Neural cell (in vitro differentiated cells): ENCODE results near the gene ADRA2B. TPM values are rescaled to one million over a fixed set of nuclear protein-coding genes. Genes with fewer than 3 reads are reported as not detected.

Source experiments
- H2AFZ ChIP-seq: fragments of 200-600, 300-800 bp; sonication (generic), shearing (Covaris generic); 2 replicates; pipeline ENCODE4 v1.6.0; 2014; ENCODE audit warnings: low read depth, mild to moderate bottlenecking, antibody characterized with exemption, low read length, moderate library complexity
- H3F3A ChIP-seq: fragments of 200-600 bp; shearing (Covaris generic); 2 replicates; pipeline ENCODE4 v1.6.1; 2016; ENCODE audit warnings: mild to moderate bottlenecking, moderate library complexity, mixed read lengths, antibody characterized with exemption, low read length; ENCODE audit not compliant: insufficient read depth, poor library complexity, severe bottlenecking
- H3K27ac ChIP-seq: fragments of 200-600, 300-800 bp; sonication (generic), shearing (Covaris generic); 2 replicates; pipeline ENCODE4 v1.5.1; 2014; ENCODE audit warnings: mild to moderate bottlenecking, low read length, moderate library complexity
- H3K27me3 ChIP-seq: fragments of 300-800, 200-600 bp; sonication (generic), shearing (Covaris generic); 2 replicates; pipeline ENCODE4 v1.6.0; 2014; ENCODE audit warnings: mild to moderate bottlenecking, low read depth, low read length, moderate library complexity; ENCODE audit not compliant: insufficient read depth
- H3K36me3 ChIP-seq: fragments of 300-800, 200-600 bp; sonication (generic), shearing (Covaris generic); 2 replicates; pipeline ENCODE4 v1.5.1; 2014; ENCODE audit warnings: mild to moderate bottlenecking, antibody characterized with exemption, low read length, moderate library complexity; ENCODE audit not compliant: insufficient read depth
- H3K4me2 ChIP-seq: fragments of 300-800, 200-600 bp; sonication (generic), shearing (Covaris generic); 2 replicates; pipeline ENCODE4 v1.6.0; 2014; ENCODE audit warnings: mild to moderate bottlenecking, low read length
- H3K4me3 ChIP-seq: fragments of 300-800, 200-600 bp; sonication (generic), shearing (Covaris generic); 2 replicates; pipeline ENCODE4 v1.5.1; 2014; ENCODE audit warnings: mild to moderate bottlenecking, low read length, moderate library complexity
- H3K79me2 ChIP-seq: fragments of 200-600 bp; shearing (Covaris generic); replicated peaks from 2 replicates; pipeline ENCODE4 v1.6.0; 2014; ENCODE audit warnings: mild to moderate bottlenecking, low read length, moderate library complexity; ENCODE audit not compliant: insufficient read depth
- H3K9ac ChIP-seq: fragments of 300-800, 200-600 bp; sonication (generic), shearing (Covaris generic); 2 replicates; pipeline ENCODE4 v1.6.1; 2016; ENCODE audit warnings: mild to moderate bottlenecking, low read length, mixed read lengths
- H3K9me2 ChIP-seq: fragments of 200-600 bp; shearing (Covaris generic); 2 replicates; pipeline ENCODE4 v1.6.1; 2016; ENCODE audit warnings: mild to moderate bottlenecking, low read length, mixed read lengths; ENCODE audit not compliant: insufficient read depth
- H3K9me3 ChIP-seq: fragments of 200-600, 300-800 bp; sonication (generic), shearing (Covaris generic); 2 replicates; pipeline ENCODE4 v1.6.1; 2016; ENCODE audit warnings: mild to moderate bottlenecking, mixed run types, low read length, moderate library complexity, mixed read lengths
- H4K20me1 ChIP-seq: fragments of 200-600 bp; shearing (Covaris generic); 2 replicates; pipeline ENCODE4 v1.6.1; 2016; ENCODE audit warnings: mild to moderate bottlenecking, mixed run types; ENCODE audit not compliant: insufficient read depth
- EP300 ChIP-seq: fragments of 450-650 bp; conservative IDR thresholded peaks from 2 replicates; pipeline ENCODE4 v1.6.1; 2014; ENCODE audit warnings: antibody characterized with exemption, mild to moderate bottlenecking, moderate library complexity; ENCODE audit not compliant: poor library complexity, severe bottlenecking
- EZH2 ChIP-seq: fragments of 200-600, 300-800 bp; shearing (Covaris generic), sonication (generic); IDR thresholded peaks from 2 replicates; pipeline ENCODE4 v1.6.1; 2014; ENCODE audit warnings: antibody characterized with exemption, low read length, borderline replicate concordance, mild to moderate bottlenecking; ENCODE audit not compliant: insufficient read depth, poor library complexity, severe bottlenecking
- MXI1 ChIP-seq: fragments of 450-650 bp; conservative IDR thresholded peaks from 2 replicates; pipeline ENCODE4 v1.6.1; 2014; ENCODE audit warnings: antibody characterized with exemption, mild to moderate bottlenecking; ENCODE audit not compliant: poor library complexity, severe bottlenecking
- POLR2AphosphoS5 ChIP-seq: IDR thresholded peaks from 2 replicates; pipeline ENCODE4 v1.6.1; 2012
- RAD21 ChIP-seq: fragments of 450-650 bp; conservative IDR thresholded peaks from 2 replicates; pipeline ENCODE4 v1.6.1; 2014; ENCODE audit warnings: antibody characterized with exemption, mild to moderate bottlenecking, moderate library complexity
- SMC3 ChIP-seq: fragments of 450-650 bp; conservative IDR thresholded peaks from 2 replicates; pipeline ENCODE4 v1.6.1; 2014; ENCODE audit warnings: antibody characterized with exemption, mild to moderate bottlenecking, moderate library complexity; ENCODE audit not compliant: poor library complexity
- TAF1 ChIP-seq: IDR thresholded peaks from 2 replicates; pipeline ENCODE4 v1.6.1; 2012; ENCODE audit warnings: low read depth
- polyA plus RNA-seq: library from polyadenylated mRNA; depleted of rRNA; stranded (reverse); fragments of >200 nt; gene quantifications from 2 replicates; pipeline ENCODE4 v1.2.3, GENCODE V29; 2014
- TF ChIP-seq, protein P1 (sequence below): IDR thresholded peaks from 2 replicates; pipeline ENCODE4 v1.6.1; 2012; ENCODE audit warnings: borderline replicate concordance
- TF ChIP-seq, protein P2 (sequence below): fragments of 450-650 bp; IDR thresholded peaks from 2 replicates; pipeline ENCODE4 v1.5.1; 2014; ENCODE audit warnings: antibody characterized with exemption, mild to moderate bottlenecking, moderate library complexity; ENCODE audit not compliant: poor library complexity, severe bottlenecking

Gene ADRA2B
- polyA plus RNA-seq, 1 donor from 2014 or later: not detected

DNA sequence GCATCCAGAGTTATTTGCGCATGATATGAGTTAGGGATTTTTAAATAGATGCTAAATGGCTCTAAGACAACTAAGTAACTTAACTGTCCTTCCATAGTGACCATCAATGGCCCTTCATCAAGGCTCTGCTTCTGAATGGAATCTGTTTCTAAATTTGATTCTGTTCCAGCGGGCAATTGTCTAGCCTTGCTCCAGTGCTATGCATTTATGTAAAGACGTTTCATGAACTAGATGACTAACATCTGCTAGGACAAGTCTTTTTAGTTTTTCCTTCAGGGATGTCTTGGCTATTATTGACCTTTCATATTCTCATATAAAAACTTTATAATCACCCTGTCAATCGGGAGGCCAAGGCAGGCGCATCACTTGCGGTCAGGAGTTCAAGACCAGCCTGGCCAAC, 12.1 kb upstream of the ADRA2B start:
- Histone ChIP-seq H3K4me2 (no peak overlapping the region), H3K79me2 (no peaks in the 10 kb centered on the region), H2AFZ (no peak overlapping the region), H3K9ac (no peak overlapping the region), H3K9me3 (no peaks in the 10 kb centered on the region), H3K36me3 (no peaks in the 10 kb centered on the region), H3K4me3 (no peak overlapping the region), H3K27me3 (no peaks in the 10 kb centered on the region), H3K9me2 (no peaks in the 10 kb centered on the region), H3K27ac (no peak overlapping the region), H4K20me1 (no peaks in the 10 kb centered on the region), H3F3A (no peaks in the 10 kb centered on the region)
- no peak for TF ChIP-seq EZH2

DNA sequence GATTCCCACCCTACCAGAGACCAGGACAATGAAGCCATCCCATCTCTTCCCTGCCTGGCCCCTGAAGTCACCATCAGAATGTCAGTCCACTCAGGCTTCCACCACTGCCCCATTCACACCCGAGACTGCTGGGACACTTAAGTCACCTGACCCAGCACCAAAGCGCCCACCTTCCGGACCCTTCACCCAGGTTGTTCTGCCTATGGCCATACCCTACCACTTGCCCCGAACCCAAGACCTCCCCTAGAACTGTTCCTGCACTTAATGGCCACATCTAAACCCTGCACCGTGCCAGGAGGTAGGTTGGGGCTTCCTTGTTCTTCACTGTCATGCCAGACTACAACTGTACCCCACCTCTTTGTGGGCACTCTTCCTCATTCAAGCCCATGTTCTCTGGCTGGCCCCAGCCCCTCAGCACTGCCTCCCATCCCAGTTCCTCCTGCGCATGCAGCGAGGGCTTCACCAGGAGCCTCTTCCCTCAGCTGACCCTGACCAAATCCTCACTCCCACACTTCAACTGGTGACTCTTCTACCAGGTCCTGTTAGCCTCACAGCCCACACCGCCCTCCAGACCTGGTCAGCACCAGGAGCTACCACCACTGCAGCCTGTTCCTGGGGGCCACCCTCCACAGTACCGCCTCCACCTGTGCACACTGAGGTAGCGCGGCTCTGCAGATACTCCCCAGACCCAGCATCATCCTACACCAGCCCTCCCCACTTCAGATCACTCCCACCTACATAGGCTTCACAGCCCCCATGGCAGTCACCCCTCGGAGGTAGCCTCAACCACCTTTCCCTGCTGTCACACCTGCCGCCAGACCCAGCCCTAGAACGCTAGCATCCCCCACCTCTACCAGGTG, 8.3 kb upstream of the ADRA2B start:
- no peaks in the 10 kb centered on the region for H4K20me1 ChIP-seq
- no peak for TF ChIP-seq RAD21
- TF ChIP-seq TAF1: no peak
- no peak for TF ChIP-seq SMC3
- TF ChIP-seq, protein P1, sequence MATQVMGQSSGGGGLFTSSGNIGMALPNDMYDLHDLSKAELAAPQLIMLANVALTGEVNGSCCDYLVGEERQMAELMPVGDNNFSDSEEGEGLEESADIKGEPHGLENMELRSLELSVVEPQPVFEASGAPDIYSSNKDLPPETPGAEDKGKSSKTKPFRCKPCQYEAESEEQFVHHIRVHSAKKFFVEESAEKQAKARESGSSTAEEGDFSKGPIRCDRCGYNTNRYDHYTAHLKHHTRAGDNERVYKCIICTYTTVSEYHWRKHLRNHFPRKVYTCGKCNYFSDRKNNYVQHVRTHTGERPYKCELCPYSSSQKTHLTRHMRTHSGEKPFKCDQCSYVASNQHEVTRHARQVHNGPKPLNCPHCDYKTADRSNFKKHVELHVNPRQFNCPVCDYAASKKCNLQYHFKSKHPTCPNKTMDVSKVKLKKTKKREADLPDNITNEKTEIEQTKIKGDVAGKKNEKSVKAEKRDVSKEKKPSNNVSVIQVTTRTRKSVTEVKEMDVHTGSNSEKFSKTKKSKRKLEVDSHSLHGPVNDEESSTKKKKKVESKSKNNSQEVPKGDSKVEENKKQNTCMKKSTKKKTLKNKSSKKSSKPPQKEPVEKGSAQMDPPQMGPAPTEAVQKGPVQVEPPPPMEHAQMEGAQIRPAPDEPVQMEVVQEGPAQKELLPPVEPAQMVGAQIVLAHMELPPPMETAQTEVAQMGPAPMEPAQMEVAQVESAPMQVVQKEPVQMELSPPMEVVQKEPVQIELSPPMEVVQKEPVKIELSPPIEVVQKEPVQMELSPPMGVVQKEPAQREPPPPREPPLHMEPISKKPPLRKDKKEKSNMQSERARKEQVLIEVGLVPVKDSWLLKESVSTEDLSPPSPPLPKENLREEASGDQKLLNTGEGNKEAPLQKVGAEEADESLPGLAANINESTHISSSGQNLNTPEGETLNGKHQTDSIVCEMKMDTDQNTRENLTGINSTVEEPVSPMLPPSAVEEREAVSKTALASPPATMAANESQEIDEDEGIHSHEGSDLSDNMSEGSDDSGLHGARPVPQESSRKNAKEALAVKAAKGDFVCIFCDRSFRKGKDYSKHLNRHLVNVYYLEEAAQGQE: no peak
- TF ChIP-seq POLR2AphosphoS5: no peak
- TF ChIP-seq EP300: no peak
- no peak for TF ChIP-seq MXI1
- TF ChIP-seq, protein P2, sequence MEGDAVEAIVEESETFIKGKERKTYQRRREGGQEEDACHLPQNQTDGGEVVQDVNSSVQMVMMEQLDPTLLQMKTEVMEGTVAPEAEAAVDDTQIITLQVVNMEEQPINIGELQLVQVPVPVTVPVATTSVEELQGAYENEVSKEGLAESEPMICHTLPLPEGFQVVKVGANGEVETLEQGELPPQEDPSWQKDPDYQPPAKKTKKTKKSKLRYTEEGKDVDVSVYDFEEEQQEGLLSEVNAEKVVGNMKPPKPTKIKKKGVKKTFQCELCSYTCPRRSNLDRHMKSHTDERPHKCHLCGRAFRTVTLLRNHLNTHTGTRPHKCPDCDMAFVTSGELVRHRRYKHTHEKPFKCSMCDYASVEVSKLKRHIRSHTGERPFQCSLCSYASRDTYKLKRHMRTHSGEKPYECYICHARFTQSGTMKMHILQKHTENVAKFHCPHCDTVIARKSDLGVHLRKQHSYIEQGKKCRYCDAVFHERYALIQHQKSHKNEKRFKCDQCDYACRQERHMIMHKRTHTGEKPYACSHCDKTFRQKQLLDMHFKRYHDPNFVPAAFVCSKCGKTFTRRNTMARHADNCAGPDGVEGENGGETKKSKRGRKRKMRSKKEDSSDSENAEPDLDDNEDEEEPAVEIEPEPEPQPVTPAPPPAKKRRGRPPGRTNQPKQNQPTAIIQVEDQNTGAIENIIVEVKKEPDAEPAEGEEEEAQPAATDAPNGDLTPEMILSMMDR: no peak
- TF ChIP-seq EZH2: no peak
- no peak overlapping the region for H3K4me2 ChIP-seq

More for the DNA sequence above, 8.3 kb upstream of the ADRA2B start:
- no peaks in the 10 kb centered on the region for H3F3A ChIP-seq
- no peak overlapping the region for H2AFZ ChIP-seq
- no peaks in the 10 kb centered on the region for H3K27me3 ChIP-seq
- no peak overlapping the region for H3K27ac ChIP-seq
- H3K79me2 ChIP-seq: no peaks in the 10 kb centered on the region
- H3K36me3 ChIP-seq: no peaks in the 10 kb centered on the region
- no peak overlapping the region for H3K9ac ChIP-seq
- H3K9me2 ChIP-seq: no peaks in the 10 kb centered on the region
- no peak overlapping the region for H3K4me3 ChIP-seq
- H3K9me3 ChIP-seq: no peaks in the 10 kb centered on the region
